ENCODE results near the gene C2CD4A. TPM values are rescaled to one million over a fixed set of nuclear protein-coding genes. Genes with fewer than 3 reads are reported as not detected.

C2CD4A gene
- total RNA-seq, 1 experiment from 2014 or later, result not detected

GRCh38 chr15:62108411-62108810 is 41.6 kb downstream of the C2CD4A start:
- Histone ChIP-seq H3K4me2 (ENCODE audit: low read length) (no peak overlapping the region), H2AFZ (ENCODE audit: low read depth, low read length, poor library complexity, severe bottlenecking) (no peak overlapping the region), H3K27ac (ENCODE audit: low read depth, low read length) (no peak overlapping the region), H3K9me3 (ENCODE audit: control insufficient read depth in 1 of 2, insufficient read depth in 1 of 2, low read depth in 1 of 2, low read length in 2 of 2) (no peaks in the 10 kb centered on the region), H3K9me2 (ENCODE audit: insufficient read depth) (no peaks in the 10 kb centered on the region), H3K4me1 (ENCODE audit: control insufficient read depth in 1 of 2, insufficient read depth in 2 of 2, low read length in 2 of 2) (peaks cover 0 to 13% of the 10 kb centered on the region in 2 experiments; a peak in 3 of 4 replicates), H3K27me3 (ENCODE audit: insufficient read depth, low read length) (no peaks in the 10 kb centered on the region), H3K9ac (ENCODE audit: low read length) (no peak overlapping the region), H3K4me3 (replicated peaks in 1 of 2; ENCODE audit: low read depth in 1 of 2, low read length in 2 of 2) (no peak overlapping the region), H3K79me2 (ENCODE audit: insufficient read depth, low read length) (no peaks in the 10 kb centered on the region), H3K36me3 (ENCODE audit: control insufficient read depth in 1 of 2, insufficient read depth in 2 of 2, low read length in 2 of 2) (no peaks in the 10 kb centered on the region), H4K20me1 (ENCODE audit: insufficient read depth) (no peaks in the 10 kb centered on the region)
- TF ChIP-seq JUND (IDR thresholded peaks at IDR 0.05) (no peak), ZFX (IDR thresholded peaks at IDR 0.05) (no peak), POLR2A (IDR thresholded peaks at IDR 0.05; ENCODE audit: borderline replicate concordance, extremely low read depth, insufficient read depth, insufficient read length) (no peak), REST (IDR thresholded peaks at IDR 0.05; ENCODE audit: low read depth) (no peak), ZNF274 (IDR thresholded peaks at IDR 0.05; ENCODE audit: low read depth, low read length) (no peak), TCF7L2 (IDR thresholded peaks at IDR 0.05; ENCODE audit: borderline replicate concordance, extremely low read depth, insufficient read depth, insufficient read length) (no peak), SP1 (IDR thresholded peaks at IDR 0.05; ENCODE audit: low read depth) (no peak), EZH2 (IDR thresholded peaks at IDR 0.05) (no peak), SRF (IDR thresholded peaks at IDR 0.05; ENCODE audit: low read depth) (no peak), ELF1 (IDR thresholded peaks at IDR 0.05; ENCODE audit: borderline replicate concordance, low read depth) (no peak), EZH2phosphoT487 (IDR thresholded peaks at IDR 0.05; ENCODE audit: borderline replicate concordance) (no peak), MAX (IDR thresholded peaks at IDR 0.05) (no peak), CEBPB (IDR thresholded peaks at IDR 0.05; ENCODE audit: low read depth) (no peak)
- TF ChIP-seq, protein P1, sequence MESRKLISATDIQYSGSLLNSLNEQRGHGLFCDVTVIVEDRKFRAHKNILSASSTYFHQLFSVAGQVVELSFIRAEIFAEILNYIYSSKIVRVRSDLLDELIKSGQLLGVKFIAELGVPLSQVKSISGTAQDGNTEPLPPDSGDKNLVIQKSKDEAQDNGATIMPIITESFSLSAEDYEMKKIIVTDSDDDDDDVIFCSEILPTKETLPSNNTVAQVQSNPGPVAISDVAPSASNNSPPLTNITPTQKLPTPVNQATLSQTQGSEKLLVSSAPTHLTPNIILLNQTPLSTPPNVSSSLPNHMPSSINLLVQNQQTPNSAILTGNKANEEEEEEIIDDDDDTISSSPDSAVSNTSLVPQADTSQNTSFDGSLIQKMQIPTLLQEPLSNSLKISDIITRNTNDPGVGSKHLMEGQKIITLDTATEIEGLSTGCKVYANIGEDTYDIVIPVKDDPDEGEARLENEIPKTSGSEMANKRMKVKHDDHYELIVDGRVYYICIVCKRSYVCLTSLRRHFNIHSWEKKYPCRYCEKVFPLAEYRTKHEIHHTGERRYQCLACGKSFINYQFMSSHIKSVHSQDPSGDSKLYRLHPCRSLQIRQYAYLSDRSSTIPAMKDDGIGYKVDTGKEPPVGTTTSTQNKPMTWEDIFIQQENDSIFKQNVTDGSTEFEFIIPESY (IDR thresholded peaks at IDR 0.05; ENCODE audit: extremely low read depth, insufficient replicate concordance, low read length), result no peak
- TF ChIP-seq, protein P2, sequence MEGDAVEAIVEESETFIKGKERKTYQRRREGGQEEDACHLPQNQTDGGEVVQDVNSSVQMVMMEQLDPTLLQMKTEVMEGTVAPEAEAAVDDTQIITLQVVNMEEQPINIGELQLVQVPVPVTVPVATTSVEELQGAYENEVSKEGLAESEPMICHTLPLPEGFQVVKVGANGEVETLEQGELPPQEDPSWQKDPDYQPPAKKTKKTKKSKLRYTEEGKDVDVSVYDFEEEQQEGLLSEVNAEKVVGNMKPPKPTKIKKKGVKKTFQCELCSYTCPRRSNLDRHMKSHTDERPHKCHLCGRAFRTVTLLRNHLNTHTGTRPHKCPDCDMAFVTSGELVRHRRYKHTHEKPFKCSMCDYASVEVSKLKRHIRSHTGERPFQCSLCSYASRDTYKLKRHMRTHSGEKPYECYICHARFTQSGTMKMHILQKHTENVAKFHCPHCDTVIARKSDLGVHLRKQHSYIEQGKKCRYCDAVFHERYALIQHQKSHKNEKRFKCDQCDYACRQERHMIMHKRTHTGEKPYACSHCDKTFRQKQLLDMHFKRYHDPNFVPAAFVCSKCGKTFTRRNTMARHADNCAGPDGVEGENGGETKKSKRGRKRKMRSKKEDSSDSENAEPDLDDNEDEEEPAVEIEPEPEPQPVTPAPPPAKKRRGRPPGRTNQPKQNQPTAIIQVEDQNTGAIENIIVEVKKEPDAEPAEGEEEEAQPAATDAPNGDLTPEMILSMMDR (IDR thresholded peaks at IDR 0.05 in 2 of 3, conservative IDR thresholded peaks at IDR 0.05 in 1 of 3; ENCODE audit: borderline replicate concordance in 1 of 3, insufficient read depth in 1 of 3, low read depth in 2 of 3, low read length in 2 of 3), result no peak
- TF ChIP-seq, protein P3, sequence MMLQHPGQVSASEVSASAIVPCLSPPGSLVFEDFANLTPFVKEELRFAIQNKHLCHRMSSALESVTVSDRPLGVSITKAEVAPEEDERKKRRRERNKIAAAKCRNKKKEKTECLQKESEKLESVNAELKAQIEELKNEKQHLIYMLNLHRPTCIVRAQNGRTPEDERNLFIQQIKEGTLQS (IDR thresholded peaks at IDR 0.05), result no peak
- no TSS peak for BruUV-seq (replicated peaks)
- DNase-seq (ENCODE audit: low read depth, low spot score), result no peak
- ChIA-PET CTCF (interaction anchor here (0.9 kb wide), 1 partner anchor 18 kb away, joined by 5 read pairs; no protein-coding TSS in a partner anchor), POLR2A (no interaction called here), RAD21 (ENCODE audit: low non-redundant PET in 1 of 2, low total read pairs in 2 of 2, uncharacterized antibody in 2 of 2, unreplicated experiment in 2 of 2) (no interaction called here)
- intact Hi-C loops (cut with micrococcal nuclease), result no loop called here
- no peak for ATAC-seq
